Heart left ventricle (tissue), 16 donors: ENCODE measurements around the gene NTRK1. TPM values are rescaled to one million over a fixed set of nuclear protein-coding genes. Genes with fewer than 3 reads are reported as not detected.

Source experiments
- ATAC-seq, 4 donors: fragments of 200-7000 bp; cut with Tn5 transposase; one replicate each; pipeline ENCODE4 v1.9.1; 2020 to 2022; ENCODE audit warnings: moderate library complexity in 4 of 4, mild to moderate bottlenecking in 3 of 4, moderate number of reproducible peaks in 1 of 4
- DNase-seq, 5 donors: peaks; one replicate each; pipeline ENCODE4 v3.0.0-alpha.2; 2020
- H3K27ac ChIP-seq, 12 donors: fragments of 200-600 bp; sonication (generic) in 4 of 12; one replicate each; pipeline versions ENCODE4 v1.5.0 to v1.8.0; 2016 to 2022; ENCODE audit warnings: mild to moderate bottlenecking in 2 of 12
- H3K27me3 ChIP-seq, 9 donors: fragments of 200-600 bp; sonication (generic) in 2 of 9; one replicate each; pipeline versions ENCODE4 v1.5.1 to v1.8.0; 2016 to 2022; ENCODE audit warnings: mild to moderate bottlenecking in 3 of 9
- H3K36me3 ChIP-seq, 9 donors: fragments of 200-600 bp; sonication (generic) in 2 of 9; one replicate each; pipeline versions ENCODE4 v1.5.0 to v1.8.0; 2018 to 2022; ENCODE audit warnings: mild to moderate bottlenecking in 2 of 9
- H3K4me1 ChIP-seq, 12 donors: fragments of 200-600 bp; sonication (generic) in 4 of 12; one replicate each; pipeline versions ENCODE4 v1.5.0 to v1.8.0; 2016 to 2022; ENCODE audit warnings: mild to moderate bottlenecking in 3 of 12
- H3K4me3 ChIP-seq, 12 donors: fragments of 200-600 bp; sonication (generic) in 4 of 12; one replicate each; pipeline versions ENCODE4 v1.5.0 to v1.8.0; 2017 to 2022; ENCODE audit warnings: mild to moderate bottlenecking in 9 of 12, moderate library complexity in 4 of 12
- H3K9me3 ChIP-seq, 12 donors: fragments of 200-600 bp; sonication (generic) in 4 of 12; one replicate each; pipeline versions ENCODE4 v1.5.0 to v1.8.0; 2016 to 2022; ENCODE audit warnings: mild to moderate bottlenecking in 1 of 12
- POLR2A ChIP-seq, 2 donors: fragments of 450-650 bp; IDR thresholded peaks; one replicate each; pipeline ENCODE4 v1.6.1; 2017; ENCODE audit warnings: antibody characterized with exemption in 2 of 2, mild to moderate bottlenecking in 2 of 2, moderate library complexity in 2 of 2
- WGBS, 4 donors: extraction: QIAGEN DNeasy Blood & Tissue Kit in 2 of 4; methylation state at CpG; one replicate each; pipeline versions ENCODE4 v1.1.5 to v1.1.7; 2013 to 2018; 5-methylcytosine and 5-hydroxymethylcytosine counted together
- intact Hi-C, 10 donors: fragments of 100-400 bp; cut with DNase I; formaldehyde crosslinking; loops; one replicate each; pipeline versions ENCODE4 v1.11.1 to v1.14.2; 2022
- polyA plus RNA-seq, 2 donors: library from polyadenylated mRNA; stranded (reverse); fragments of 200-250 nt; gene quantifications; one replicate each; pipeline ENCODE4 v1.2.3, GENCODE V29; 2013
- total RNA-seq, 9 donors: library from RNA; depleted of rRNA in 2 of 9; stranded (reverse); fragments of >200 nt in 2 of 9; fragmentation: NEBNext Ultra II Directional in 3 of 9; extraction: Animal tissue kit (Norgen Biotek cat#: 25700) in 3 of 9; gene quantifications; one replicate each; pipeline versions ENCODE4 v1.1.0 to v1.2.4, GENCODE V29; 2016 to 2023
- TF ChIP-seq, protein P1 (sequence below), 12 donors: fragments of 200-600 bp; sonication (generic) in 4 of 12; IDR thresholded peaks; one replicate each; pipeline versions ENCODE4 v1.5.0 to v1.8.0; 2018 to 2022; ENCODE audit warnings: antibody characterized with exemption in 12 of 12, mild to moderate bottlenecking in 5 of 12
- donor health status: ischemic (EF 13 %, LVEDD 7.1; RV severe dilation, severe dysfunction).
- donor health status: healthy with polysubstance abuse.
- donor health status: DM: no; HTN: yes; CAD: no.
- donor health status: DM: no; HTN: no; CAD: no.
- donor health status: ischemic (EF 25% LVEDD 6.9; RV normal size, moderate dysfunction).
- donor health status: ischemic (EF 25% LVEDD 5.7; RV mildly dilated, moderate dysfunction).
- donor health status: healthy.
- donor health status: DM: yes; HTN: yes; CAD: no.
- donor health status: ischemic (EF 35%, LVEDD 5.7; RV mildly dilated, moderate dysfunction).
- donor health status: nonischemic (EF 11% LVEDD 7.7; RV severe dilation, severe dysfunction).
- donor health status: DM: yes; HTN: yes; CAD: no.
- donor health status: PGD.
- donor health status: ischemic (EF 29% LVEDD 5.4; RV normal size, mild dysfunction).
- donor health status: nonischemic (EF 23%, LVEDD 6.1; RV moderate dilation, normal function).

NTRK1 gene
- total and polyA plus RNA-seq, 11 donors: 0.22 to 1.6 (median 1.1) TPM

DNA sequence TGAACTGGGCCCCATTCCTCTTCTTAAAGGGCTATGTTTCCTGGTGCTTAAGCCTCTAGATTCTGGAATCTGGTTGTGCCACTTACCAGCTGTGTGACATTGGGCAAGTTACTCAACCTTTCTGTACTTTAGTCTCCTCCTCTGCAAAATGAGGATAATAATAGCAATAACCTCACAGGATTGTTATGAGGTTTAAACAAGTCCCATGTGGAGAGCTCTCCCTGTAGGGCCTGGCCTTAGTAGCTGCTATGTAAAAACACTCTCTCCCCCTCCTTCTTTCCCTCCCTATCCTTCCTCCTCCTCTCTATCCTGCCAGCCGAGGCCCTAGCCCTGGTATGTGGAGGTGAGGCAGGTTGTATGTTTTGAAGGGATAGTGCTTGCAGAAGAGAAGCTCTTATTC, 24.6 kb downstream of the NTRK1 start:
- H3K27ac ChIP-seq: no peak overlapping the region
- ATAC-seq (peak in 2 of 4 donors; percentile 13 to 18), DNase-seq (no peak)
- peaks cover 0 to 18% (median 2%) of the 10 kb centered on the region in 12 donors for H3K4me1 ChIP-seq
- TF ChIP-seq, protein P1, sequence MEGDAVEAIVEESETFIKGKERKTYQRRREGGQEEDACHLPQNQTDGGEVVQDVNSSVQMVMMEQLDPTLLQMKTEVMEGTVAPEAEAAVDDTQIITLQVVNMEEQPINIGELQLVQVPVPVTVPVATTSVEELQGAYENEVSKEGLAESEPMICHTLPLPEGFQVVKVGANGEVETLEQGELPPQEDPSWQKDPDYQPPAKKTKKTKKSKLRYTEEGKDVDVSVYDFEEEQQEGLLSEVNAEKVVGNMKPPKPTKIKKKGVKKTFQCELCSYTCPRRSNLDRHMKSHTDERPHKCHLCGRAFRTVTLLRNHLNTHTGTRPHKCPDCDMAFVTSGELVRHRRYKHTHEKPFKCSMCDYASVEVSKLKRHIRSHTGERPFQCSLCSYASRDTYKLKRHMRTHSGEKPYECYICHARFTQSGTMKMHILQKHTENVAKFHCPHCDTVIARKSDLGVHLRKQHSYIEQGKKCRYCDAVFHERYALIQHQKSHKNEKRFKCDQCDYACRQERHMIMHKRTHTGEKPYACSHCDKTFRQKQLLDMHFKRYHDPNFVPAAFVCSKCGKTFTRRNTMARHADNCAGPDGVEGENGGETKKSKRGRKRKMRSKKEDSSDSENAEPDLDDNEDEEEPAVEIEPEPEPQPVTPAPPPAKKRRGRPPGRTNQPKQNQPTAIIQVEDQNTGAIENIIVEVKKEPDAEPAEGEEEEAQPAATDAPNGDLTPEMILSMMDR (IDR thresholded peaks at IDR 0.05): no peak
- no peak for TF ChIP-seq POLR2A (IDR thresholded peaks at IDR 0.05)
- WGBS, 4 donors: 13 to 32% (median 20%) methylated on average over 1 of the region's 1 CpG
- intact Hi-C loops: loop anchor here in 4 of 10 donors (5.0 to 10.0 kb wide), 7 partner anchors 37 to 201 kb away; partner anchors contain the start of genes ISG20L2 (in 1 of the 4), LRRC71 (in 1 of the 4) and METTL25B (in 1 of the 4)
- H3K36me3 ChIP-seq: no peaks in the 10 kb centered on the region
- no peak overlapping the region for H3K4me3 ChIP-seq
- H3K9me3 ChIP-seq: no peaks in the 10 kb centered on the region
- peaks cover 0 to 4% (median 0%) of the 10 kb centered on the region in 9 donors for H3K27me3 ChIP-seq

DNA sequence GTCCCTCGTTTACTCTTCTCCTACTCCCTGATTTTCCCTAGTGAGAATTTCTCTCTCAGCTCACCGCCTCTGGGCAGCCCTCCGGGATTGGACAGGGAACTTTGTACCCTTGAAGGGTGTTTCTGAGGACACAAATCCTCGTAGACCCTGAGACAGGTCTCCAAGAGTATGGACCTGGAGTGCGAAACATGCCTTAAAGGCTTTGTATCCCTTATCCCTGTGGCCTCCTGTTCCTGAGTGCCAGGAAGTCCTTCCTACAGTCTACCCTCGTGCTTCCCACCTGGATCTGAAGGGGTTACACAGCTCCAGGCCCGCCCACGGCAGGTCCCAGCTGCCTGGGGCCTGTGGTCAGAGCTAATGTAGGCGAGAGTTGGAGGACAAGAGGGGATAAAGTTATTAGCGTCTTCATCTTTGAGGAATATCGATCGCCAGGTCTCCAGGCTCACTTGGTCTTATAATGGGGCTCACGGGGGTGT, 25.3 kb downstream of the NTRK1 start:
- DNase-seq (no peak), ATAC-seq (peak in 1 of 4 donors; percentile 33)
- Histone ChIP-seq H3K27me3 (peaks cover 0 to 4% (median 0%) of the 10 kb centered on the region in 9 donors), H3K4me1 (peaks cover 0 to 18% (median 2%) of the 10 kb centered on the region in 12 donors), H3K4me3 (no peak overlapping the region), H3K27ac (no peak overlapping the region), H3K9me3 (no peaks in the 10 kb centered on the region), H3K36me3 (no peaks in the 10 kb centered on the region)
- intact Hi-C loops: loop anchor here in 4 of 10 donors (5.0 to 10.0 kb wide), 7 partner anchors 36 to 201 kb away; partner anchors contain the start of genes ISG20L2 (in 1 of the 4), LRRC71 (in 1 of the 4) and METTL25B (in 1 of the 4)
- 65 to 76% (median 71%) methylated on average over 13 of the region's 13 CpGs for WGBS, 4 donors
- TF ChIP-seq POLR2A (IDR thresholded peaks at IDR 0.05): no peak
- TF ChIP-seq, protein P1 (IDR thresholded peaks at IDR 0.05): no peak

DNA sequence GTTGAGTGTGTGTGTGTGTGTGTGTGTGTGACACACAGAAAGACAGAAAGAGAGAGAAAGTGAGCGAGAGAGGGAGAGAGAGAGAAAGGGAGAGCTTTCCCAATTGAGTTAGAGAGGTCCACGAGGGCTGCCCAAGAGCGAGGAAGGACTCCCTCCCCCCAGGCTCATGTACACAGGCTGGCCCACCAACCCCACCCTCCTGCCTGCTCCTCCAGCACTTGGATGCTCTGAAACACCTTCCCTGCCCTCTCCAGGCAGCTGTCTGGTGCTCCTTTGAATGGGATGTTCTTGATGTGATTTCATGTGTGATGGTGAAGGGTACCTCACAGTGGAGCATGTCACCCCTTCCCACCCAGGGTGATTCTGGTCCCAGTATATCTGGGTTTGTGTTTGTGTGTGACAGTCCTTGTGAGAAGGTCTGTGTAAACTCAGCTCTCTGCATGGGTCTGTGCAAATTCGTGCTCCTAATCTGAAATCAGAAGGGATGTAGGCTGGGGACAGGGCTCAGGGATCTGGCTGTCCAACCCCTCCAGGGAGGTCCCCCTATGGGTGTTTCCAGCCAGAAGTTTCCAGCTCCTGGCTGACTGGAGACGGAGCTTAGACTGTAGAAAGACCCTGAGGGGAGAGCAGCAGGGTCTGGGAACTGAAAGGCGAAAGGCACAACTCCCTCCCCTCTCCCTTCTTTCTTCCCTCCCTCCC, 26.1 kb downstream of the NTRK1 start:
- ATAC-seq (no peak), DNase-seq (no peak)
- peaks cover 0 to 6% (median 0%) of the 10 kb centered on the region in 9 donors for H3K27me3 ChIP-seq
- 42 to 53% (median 47%) methylated on average over 6 of the region's 6 CpGs for WGBS, 4 donors
- H3K36me3 ChIP-seq: no peaks in the 10 kb centered on the region
- H3K9me3 ChIP-seq: no peaks in the 10 kb centered on the region
- TF ChIP-seq POLR2A (IDR thresholded peaks at IDR 0.05): no peak
- TF ChIP-seq, protein P1 (IDR thresholded peaks at IDR 0.05): no peak
- intact Hi-C loops: loop anchor here in 4 of 10 donors (5.0 to 10.0 kb wide), 7 partner anchors 36 to 202 kb away; partner anchors contain the start of genes ISG20L2 (in 1 of the 4), LRRC71 (in 1 of the 4) and METTL25B (in 1 of the 4)
- H3K4me1 ChIP-seq: peaks cover 0 to 20% (median 2%) of the 10 kb centered on the region in 12 donors
- no peak overlapping the region for H3K27ac ChIP-seq
- no peak overlapping the region for H3K4me3 ChIP-seq

DNA sequence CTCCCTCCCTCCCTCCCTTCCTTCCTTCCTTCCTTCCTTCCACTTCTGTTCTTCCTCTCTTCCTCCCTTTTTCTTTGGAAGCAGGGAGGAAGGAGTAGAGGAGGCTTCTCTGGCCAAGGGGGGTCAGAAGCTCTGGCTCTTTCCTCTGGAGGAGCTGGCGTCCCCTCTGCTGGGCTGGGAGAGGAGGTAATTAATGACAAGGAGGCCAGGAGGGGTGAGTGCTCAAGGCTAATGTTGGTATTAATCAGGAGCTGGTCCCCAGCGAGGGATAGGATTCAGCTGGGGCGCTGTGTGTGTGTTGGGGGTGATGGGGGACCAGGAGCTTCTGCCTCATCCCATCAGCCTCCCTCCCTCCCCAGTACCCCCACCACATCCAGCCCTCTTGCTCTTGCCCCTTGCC, 26.7 kb downstream of the NTRK1 start:
- H3K9me3 ChIP-seq: no peaks in the 10 kb centered on the region
- ATAC-seq (no peak), DNase-seq (no peak)
- TF ChIP-seq POLR2A (IDR thresholded peaks at IDR 0.05): no peak
- TF ChIP-seq, protein P1 (IDR thresholded peaks at IDR 0.05): no peak
- peaks cover 0 to 26% (median 6%) of the 10 kb centered on the region in 12 donors for H3K4me1 ChIP-seq
- no peaks in the 10 kb centered on the region for H3K36me3 ChIP-seq
- WGBS, 4 donors: 41 to 54% (median 48%) methylated on average over 3 of the region's 3 CpGs
- intact Hi-C loops: loop anchor here in 4 of 10 donors (5.0 to 10.0 kb wide), 7 partner anchors 35 to 203 kb away; partner anchors contain the start of genes ISG20L2 (in 1 of the 4), LRRC71 (in 1 of the 4) and METTL25B (in 1 of the 4)
- H3K27me3 ChIP-seq: peaks cover 0 to 6% (median 0%) of the 10 kb centered on the region in 9 donors
- H3K27ac ChIP-seq: no peak overlapping the region
- no peak overlapping the region for H3K4me3 ChIP-seq
